ENCODE data around the gene GAPDHS.

Gene GAPDHS

DNA sequence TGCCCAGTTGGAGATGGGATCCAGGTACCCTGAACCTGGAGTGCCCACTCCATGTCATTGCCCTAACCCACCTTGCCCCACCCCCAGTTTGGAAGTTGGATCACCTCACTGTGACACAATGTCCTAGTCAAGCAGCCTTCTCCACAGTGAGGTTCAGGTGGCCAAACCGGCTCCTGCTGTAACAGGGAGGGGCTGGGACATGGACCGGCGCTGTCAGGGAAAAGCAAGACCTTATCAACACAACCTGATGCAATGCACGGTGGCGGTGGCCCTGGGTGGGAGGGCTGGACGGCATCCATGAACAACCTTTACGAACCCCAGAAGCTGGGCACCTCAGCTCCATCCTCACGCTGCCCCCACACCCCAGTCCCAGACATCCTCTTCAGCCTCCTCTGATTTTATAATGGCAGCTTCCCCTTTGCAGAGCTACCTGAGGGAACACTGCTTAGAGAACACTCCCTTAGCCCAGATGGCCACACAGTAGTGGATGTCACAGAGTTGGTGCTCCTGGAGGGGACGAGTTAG is 41.4 kb upstream of the GAPDHS start:
- no peak for DNase-seq (ENCODE audit: low read depth)
- no peak overlapping the region for H3K4me3 ChIP-seq (ENCODE audit: low read length)
- TF ChIP-seq, protein P1, sequence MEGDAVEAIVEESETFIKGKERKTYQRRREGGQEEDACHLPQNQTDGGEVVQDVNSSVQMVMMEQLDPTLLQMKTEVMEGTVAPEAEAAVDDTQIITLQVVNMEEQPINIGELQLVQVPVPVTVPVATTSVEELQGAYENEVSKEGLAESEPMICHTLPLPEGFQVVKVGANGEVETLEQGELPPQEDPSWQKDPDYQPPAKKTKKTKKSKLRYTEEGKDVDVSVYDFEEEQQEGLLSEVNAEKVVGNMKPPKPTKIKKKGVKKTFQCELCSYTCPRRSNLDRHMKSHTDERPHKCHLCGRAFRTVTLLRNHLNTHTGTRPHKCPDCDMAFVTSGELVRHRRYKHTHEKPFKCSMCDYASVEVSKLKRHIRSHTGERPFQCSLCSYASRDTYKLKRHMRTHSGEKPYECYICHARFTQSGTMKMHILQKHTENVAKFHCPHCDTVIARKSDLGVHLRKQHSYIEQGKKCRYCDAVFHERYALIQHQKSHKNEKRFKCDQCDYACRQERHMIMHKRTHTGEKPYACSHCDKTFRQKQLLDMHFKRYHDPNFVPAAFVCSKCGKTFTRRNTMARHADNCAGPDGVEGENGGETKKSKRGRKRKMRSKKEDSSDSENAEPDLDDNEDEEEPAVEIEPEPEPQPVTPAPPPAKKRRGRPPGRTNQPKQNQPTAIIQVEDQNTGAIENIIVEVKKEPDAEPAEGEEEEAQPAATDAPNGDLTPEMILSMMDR (conservative IDR thresholded peaks at IDR 0.05; ENCODE audit: low read length) = no peak

DNA sequence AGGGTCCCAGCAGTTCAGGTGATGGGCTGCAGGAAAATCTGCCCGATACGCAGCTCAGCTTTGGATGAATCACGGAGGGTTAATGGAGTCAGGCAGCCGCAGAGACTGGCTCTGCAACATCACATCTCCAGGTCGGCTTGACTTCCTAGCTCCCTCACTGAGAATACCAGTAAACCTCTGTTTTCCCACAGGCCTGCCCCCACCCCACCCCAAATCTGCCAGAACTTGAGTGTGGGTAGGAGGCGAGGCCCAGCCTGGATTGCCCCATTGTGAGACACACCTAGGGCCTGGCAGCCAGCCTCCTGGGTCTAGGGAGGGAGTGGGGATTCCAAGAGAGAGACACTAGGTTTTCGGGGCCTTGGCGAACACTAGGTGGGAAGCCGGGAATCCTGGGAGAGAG is 39.3 kb upstream of the GAPDHS start:
- no peak for DNase-seq (ENCODE audit: low read depth)
- no peak overlapping the region for H3K4me3 ChIP-seq (ENCODE audit: low read length)
- TF ChIP-seq, protein P1 (conservative IDR thresholded peaks at IDR 0.05; ENCODE audit: low read length) = no peak

DNA sequence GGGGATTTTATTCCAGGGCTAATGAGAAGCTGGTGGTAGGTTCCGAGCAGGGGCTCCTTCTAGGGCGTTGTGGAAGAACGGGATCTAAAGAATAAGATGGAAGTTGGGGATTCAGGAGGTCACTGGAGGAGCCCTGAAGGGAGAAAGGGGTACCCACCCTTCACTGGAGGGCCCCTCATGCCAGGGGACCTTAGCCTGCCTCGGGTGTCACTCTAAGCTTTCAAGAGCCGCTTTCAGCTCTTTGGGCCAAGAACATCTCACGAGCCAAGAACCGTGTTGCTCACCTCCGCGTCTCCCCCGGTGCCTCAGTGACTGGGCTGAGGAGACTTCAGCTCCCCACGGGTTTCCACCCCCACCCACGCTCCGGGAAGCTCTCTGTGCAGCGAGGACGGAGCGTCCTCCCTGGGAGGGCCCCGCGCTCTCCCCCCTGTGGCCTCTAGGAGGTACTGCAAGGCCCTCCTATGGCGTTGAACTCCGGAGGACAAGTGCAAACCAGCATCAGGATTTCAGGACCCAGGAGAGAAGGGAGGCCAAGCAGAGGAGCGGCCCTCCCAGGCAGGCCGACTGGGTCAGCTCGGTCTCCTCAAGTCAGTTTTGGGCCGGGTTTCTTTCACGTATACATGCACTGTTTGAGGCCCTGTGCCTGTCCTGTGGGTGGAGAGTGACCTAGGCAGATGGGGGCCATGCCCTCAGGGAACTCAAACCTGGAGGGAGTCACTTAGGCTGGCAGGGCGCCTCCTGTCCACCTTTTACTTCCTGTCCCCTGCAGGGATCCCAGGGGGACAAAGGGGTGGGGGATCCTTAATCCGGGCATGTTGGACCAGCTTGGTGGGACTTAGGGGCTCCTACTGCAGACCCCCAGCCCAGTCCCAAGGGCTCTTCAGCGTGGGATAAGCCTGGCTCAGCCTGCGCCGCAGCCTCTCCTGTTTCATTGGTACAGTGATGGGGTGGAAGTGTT is 37.9 kb upstream of the GAPDHS start:
- peak; percentile 60 for DNase-seq (ENCODE audit: low read depth)
- TF ChIP-seq, protein P1 (conservative IDR thresholded peaks at IDR 0.05; ENCODE audit: low read length) = peak; percentile 93
- H3K4me3 ChIP-seq (ENCODE audit: low read length) = no peak overlapping the region; the same call in 1 of the 2 replicates

DNA sequence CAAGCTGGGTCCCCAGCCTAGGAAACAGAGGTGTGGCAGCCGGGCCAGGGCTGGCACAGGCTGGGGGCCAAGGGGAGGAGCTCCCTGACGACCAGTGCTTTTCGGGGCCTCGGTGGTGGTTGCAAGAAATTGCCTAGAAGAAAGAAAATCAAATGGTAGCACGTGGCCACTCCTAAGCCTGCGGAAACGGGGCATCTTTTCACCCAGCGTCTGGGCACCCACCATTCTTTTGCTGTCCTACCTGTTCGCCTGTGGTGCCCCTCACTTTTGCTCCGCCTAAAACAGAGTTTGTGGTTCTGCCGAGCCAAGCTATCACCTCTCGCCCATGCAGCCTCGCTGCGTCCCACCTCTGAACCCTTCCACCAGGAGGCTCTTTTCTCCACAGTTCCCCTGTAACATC is 35.9 kb upstream of the GAPDHS start:
- TF ChIP-seq, protein P1 (conservative IDR thresholded peaks at IDR 0.05; ENCODE audit: low read length) = no peak
- DNase-seq (ENCODE audit: low read depth) = no peak
- no peak overlapping the region for H3K4me3 ChIP-seq (ENCODE audit: low read length)

DNA sequence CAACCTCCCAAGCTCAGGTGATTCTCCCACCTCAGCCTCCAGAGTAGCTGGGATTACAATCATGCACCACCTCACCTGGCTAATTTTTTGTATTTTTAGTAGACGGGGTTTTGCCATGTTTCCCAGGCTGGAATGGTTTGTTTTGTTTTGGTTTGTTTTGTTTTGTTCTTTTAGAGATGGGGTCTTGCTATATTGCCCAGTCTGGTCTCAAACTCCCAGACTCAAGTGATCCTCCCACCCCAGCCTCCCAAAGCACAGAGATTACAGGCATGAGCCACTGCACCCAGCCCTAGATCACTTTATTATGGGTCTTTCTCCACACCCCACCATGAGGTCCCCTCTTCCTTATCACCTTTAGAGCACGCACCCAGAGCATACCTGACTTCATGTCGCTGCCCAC is 35.0 kb upstream of the GAPDHS start:
- no peak overlapping the region for H3K4me3 ChIP-seq (ENCODE audit: low read length)
- DNase-seq (ENCODE audit: low read depth) = no peak
- TF ChIP-seq, protein P1 (conservative IDR thresholded peaks at IDR 0.05; ENCODE audit: low read length) = no peak

DNA sequence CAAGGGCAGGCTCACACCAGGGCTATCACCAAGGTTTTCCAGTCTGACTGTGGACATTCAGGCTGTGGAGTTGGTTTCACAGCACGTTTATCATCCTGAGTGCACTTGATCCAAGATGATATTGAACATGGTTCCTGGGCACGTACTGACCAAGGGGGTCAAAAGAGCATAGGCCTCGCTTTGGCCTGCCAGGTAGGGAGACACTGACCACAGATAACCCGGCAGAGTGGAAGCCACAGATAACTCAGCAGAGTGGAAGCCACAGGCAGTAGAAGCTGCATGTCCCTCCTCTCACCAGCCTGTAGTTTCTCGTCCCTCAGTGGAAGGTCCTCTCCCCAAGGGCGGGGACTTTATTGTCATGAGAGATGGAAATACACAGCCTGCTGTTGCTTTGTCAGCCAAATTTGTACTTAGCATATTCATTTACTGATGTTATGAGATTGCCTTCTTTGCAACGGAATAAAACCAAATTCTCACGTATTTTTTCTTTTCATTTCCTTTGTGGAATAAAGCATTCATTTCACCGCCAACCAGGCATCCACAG is 34.2 kb upstream of the GAPDHS start:
- DNase-seq (ENCODE audit: low read depth) = no peak
- H3K4me3 ChIP-seq (ENCODE audit: low read length) = no peak overlapping the region
- TF ChIP-seq, protein P1 (conservative IDR thresholded peaks at IDR 0.05; ENCODE audit: low read length) = no peak
